HG02981 (cell line): ENCODE data around the gene SORBS1.

ENCODE experiments used
- ATAC-seq: cut with Tn5 transposase; IDR thresholded peaks from one replicate; pipeline ENCODE4 v1.9.1; 2021; ENCODE audit warnings: mild to moderate bottlenecking, moderate library complexity; ENCODE audit not compliant: unreplicated experiment

Gene SORBS1

GRCh38 chr10:95542330-95542729 is 18.8 kb downstream of the SORBS1 start:
- ATAC-seq, result no peak

GRCh38 chr10:95540514-95541052 is 20.6 kb downstream of the SORBS1 start:
- ATAC-seq, result no peak

DNA sequence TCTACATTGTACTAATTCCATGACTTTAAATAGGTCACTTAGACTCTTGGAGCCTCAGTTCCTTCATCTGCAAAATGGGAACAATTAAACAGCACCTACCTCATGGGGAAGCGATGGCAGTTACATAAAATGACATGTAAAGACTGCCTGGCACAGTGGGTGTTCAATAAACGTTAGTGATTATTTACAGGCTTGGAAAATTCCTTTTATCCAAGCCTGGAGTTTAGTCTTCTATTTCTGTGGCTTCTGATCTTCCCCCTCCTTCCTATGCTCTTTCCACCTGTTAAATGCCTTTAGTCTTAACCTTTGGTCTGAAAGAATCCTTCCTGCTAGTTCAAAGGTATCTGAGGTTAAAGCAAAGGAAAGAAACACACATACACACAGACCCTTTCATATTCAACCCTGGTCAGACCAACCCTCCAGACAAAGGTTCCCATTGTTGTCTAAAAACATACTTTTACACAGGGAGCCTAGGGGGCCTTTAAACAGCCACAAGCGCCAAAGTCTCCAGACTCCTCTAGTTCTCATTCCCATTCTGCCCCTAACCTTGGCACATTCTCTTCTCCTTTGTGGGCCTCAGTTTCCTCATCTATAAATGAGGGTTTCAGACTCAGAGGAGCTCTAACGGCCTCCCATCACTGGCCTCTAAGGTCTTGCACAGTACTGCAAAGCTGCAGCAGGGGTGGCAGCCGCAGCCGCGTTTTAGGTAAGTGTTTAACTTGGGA is 21.4 kb downstream of the SORBS1 start:
- ATAC-seq, result no peak

DNA sequence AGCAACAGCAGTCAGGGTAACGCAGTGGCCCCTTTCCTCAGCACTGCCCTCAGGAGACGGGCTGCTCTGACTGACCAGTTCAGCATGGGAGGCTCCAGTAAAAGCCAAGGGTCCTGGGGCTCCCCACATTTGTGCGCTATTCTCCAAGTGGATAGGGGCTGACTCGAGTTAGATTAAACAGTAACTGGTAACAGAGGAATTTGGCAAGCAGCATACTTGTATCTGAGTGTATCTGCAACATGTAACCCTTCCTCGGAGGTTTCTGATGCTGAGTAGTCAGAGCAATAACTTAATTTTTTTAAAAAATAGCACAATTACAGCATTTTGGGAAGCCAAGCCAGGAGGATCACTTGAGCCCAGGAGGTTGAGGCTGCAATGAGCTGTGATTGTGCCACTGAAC is 22.8 kb downstream of the SORBS1 start:
- no peak for ATAC-seq

GRCh38 chr10:95537542-95537927 is 23.6 kb downstream of the SORBS1 start:
- no peak for ATAC-seq

- ATAC-seq, result no peak
These were observed 24.2 kb downstream of the SORBS1 start for GRCh38 chr10:95536894-95537541.

GRCh38 chr10:95536017-95536416 is 25.2 kb downstream of the SORBS1 start:
- no peak for ATAC-seq

- ATAC-seq, result no peak
These were observed 25.6 kb downstream of the SORBS1 start for GRCh38 chr10:95535526-95535925.

- no peak for ATAC-seq
These were observed 27.6 kb downstream of the SORBS1 start for GRCh38 chr10:95533590-95533989.

DNA sequence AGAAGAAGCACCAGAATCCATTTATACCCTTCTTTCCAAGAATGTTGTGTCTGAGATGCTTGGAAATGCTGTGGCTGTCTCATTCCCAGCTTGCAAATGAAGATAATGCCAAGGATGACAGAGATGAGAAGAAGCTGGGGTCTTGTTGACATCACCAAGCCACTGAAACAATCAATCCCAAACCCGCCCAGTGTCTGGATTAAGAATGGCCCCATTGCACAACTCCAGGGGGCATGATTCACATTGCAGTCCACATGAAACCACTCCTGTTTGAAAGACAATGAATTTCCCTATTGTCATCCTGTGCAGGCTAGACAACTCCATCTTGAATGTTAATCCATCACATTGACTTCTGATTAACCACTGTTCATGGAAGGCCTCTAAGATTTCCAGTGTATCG is 28.6 kb downstream of the SORBS1 start:
- no peak for ATAC-seq

DNA sequence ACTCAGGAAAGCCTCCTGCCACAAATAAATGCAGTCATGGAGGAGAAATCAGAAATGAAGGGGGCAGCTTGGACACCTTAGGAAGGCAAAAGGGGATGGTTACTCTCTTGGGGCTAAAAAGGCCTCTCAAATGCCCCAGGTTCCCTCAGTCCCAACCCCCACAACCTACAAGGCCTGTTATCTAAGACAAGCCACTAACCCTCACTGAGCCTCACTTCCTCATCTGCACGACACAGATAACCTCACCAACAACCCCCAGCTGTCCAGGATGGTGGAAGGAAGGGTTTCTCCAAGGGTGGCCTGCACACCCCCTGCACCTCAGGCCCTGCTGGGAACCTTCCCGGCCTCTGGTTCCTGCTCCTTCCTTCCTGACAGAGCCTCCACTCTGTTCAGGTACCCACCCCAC is 29.2 kb downstream of the SORBS1 start:
- no peak for ATAC-seq

GRCh38 chr10:95531058-95531809 is 29.9 kb downstream of the SORBS1 start:
- ATAC-seq, result no peak

GRCh38 chr10:95530561-95530960 is 30.6 kb downstream of the SORBS1 start:
- ATAC-seq, result no peak

DNA sequence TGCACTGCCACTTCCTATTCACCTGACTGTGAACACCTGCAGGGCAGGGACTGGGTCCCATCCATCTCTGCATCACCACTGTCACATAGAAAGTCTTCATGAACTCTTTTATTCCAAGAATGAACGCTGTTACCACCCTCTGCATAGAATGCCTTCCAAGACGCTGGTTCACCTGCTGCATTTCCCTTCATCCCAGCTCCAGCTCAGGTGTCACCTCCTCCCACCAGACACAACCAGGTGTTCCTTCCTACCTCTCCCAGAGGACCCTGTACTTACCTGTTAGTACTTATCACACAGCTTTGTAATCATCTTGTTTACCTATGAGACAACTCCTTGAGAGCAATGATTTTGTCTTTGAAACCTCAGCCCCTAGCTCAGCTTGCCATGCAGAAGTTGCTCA is 31.1 kb downstream of the SORBS1 start:
- no peak for ATAC-seq

DNA sequence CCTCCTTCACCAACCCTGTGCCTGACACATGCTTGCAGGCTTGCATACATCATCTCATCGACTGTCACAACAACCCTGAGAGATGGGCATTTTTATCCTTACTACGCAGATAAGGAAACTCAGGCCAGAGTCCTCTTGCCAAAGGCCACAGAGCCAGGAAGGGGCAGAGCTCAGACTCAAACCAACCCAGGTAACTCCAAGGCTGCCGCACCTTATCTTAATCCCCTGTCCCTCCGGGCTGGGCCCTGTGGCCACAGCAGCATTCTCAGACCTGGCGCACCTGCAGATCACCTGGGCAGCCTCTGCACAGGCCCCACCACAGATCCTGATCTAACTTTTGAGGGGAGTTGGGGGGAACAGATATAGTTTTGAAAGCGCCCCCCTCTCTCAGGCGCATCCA is 35.1 kb downstream of the SORBS1 start:
- ATAC-seq, result no peak

- ATAC-seq, result no peak
These were observed 36.1 kb downstream of the SORBS1 start for GRCh38 chr10:95525033-95525418.

- no peak for ATAC-seq
These were observed 36.7 kb downstream of the SORBS1 start for GRCh38 chr10:95524358-95525032.

DNA sequence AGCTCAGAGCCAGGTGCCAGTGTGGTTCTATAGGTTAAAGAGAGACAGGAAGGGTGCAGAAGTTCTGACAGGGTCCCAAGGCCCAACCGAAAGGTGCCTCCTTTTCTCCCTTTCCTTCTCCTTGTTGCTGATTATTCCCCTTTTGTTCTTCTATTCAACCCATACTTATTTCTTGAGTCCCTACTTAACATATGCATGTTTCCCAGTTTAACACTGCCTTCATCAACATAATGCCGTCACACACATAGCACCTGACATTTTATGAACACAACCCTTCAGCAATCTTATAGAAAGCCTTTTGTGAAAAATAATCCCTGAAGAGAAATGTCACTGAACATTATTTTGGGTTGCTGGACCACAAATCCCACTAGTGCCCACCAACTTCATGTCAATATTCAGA is 39.1 kb downstream of the SORBS1 start:
- ATAC-seq, result no peak

DNA sequence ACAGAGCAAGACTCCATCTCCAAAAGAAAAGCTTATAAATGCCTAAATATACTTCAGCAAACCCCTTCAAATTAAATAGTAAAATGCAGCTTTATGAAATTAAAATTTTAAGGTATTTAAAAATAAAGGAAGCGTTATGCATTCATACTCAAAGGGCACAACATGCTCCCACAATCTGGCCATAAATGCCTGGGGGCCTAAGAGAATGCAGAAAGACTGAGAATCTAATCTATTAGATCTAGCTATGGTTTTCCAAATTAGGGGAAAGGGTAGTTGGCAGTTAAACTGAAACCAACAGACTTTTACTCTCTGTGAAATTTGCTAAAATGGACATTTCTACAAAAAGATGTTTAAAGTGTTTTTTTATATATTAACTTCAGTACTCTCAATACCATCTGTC is 40.6 kb downstream of the SORBS1 start:
- ATAC-seq, result no peak

- ATAC-seq, result no peak
These were observed 42.4 kb downstream of the SORBS1 start for GRCh38 chr10:95518455-95519452.
